HG02884 (cell line): Measurements from ENCODE around the gene PI4KA.
"Not testable (repeated sequence)": the region's sequence is repeated elsewhere in the genome, so short reads cannot be mapped to it uniquely, and the experiment has no call there.

Experiments used
- ATAC-seq: cut with Tn5 transposase; IDR thresholded peaks from one replicate; pipeline ENCODE4 v1.9.1; 2021; ENCODE audit warnings: mild to moderate bottlenecking, moderate library complexity; ENCODE audit not compliant: unreplicated experiment

PI4KA gene

GRCh38 chr22:20858615-20859416 is at the start of gene PI4KA, which contains the start of gene SNAP29:
PI4KA (minus strand) TSS chr22:20858811; CDS start chr22:20858725, 86 bp downstream.
SNAP29 (plus strand) TSS chr22:20859007; CDS start chr22:20859111, 104 bp downstream.
- peak; percentile 96 for ATAC-seq

GRCh38 chr22:20906387-20906767 is 47.8 kb upstream of the PI4KA start:
- ATAC-seq: no peak

- ATAC-seq: no peak
Measured at GRCh38 chr22:20905415-20906386, 47.1 kb upstream of the PI4KA start.

DNA sequence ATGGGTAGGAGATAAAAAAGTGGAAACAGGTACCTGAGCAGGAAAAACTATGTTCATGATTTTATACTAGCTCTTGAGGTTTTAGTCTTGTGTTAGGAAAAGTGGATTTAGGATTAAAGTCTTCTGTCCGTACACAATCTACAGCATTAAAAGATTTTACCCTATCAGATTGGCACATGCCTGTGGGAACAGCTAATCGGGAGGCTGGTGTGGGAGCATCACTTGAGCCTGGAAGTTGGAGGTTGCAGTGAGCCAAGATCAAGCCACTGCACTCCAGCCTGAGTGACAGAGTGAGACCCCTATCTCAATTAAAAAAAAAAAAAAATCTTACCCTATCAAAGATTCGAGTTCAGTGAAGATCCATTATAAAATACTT is 46.4 kb upstream of the PI4KA start:
- ATAC-seq: no peak

GRCh38 chr22:20904008-20904979 is 45.7 kb upstream of the PI4KA start:
- ATAC-seq: no peak

- ATAC-seq: no peak
Measured at GRCh38 chr22:20903093-20903492, 44.5 kb upstream of the PI4KA start.

- not testable (repeated sequence) for ATAC-seq
Measured at GRCh38 chr22:20901093-20902033, 42.8 kb upstream of the PI4KA start.

GRCh38 chr22:20899827-20900423 is 41.3 kb upstream of the PI4KA start:
- no peak for ATAC-seq

DNA sequence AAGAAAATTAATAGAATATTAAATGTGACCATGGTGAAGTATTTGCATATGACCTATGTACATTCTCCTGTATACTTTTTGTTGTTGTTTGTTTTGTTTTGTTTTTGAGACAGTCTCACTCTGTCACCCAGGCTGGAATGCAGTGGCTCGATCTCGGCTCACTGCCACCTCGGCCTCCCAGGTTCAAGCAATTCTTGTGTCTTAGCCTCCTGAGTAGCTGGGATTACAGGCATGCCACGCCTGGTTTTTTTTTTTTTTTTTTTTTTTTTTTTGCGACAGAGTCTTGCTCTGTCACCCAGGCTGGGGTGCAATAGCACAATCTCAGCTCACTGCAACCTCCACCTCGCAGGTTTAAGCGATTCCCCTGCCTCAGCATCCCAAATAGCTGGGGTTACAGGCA is 39.1 kb upstream of the PI4KA start:
- not testable (repeated sequence) for ATAC-seq

DNA sequence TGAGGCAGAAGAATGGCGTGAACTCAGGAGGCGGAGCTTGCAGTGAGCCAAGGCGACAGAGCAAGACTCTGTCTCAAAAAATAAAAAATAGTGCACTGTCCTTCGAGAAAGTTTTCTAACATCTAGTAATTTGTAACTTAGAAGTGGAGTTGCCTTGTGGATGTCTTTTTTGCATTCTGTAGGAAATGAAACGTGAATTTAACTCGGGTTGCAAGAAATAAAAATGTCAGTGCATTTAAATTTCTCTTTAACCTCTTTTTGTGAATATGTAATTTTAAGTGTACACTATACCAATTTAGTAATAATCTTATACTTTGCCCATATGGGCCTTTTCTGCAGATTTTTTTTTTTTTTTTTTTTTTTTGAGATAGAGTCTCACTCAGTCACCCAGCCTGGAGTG is 32.4 kb upstream of the PI4KA start:
- ATAC-seq: no peak

DNA sequence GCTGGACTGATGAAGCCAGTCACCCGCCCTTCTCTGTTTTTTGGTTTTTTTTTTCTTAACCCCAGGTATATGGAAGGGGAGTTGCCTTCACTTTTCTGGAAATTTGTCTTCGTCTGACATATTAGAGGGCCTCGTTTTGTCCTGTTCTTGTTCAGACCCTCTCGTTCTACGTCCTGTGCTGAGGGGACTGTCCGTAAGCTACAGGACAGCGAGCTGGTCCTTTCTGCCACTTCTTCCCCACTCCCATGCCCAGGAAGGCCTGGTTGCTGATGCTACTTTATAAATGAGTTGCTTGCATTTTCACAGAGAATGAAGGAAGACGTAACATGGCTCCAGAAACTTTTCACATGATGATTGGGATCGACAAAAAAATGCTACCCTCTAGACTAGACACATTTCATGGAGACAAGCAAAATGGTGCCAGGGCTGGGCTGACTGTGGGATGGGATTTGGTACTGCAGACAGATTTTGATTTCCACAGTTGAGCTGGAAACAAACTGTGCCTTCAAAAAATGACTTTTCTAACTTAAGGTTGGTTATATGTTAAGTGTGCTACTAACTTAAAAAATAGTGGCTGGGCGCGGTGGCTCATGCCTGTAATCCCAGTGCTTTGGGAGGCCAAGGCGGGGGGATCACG is 31.4 kb upstream of the PI4KA start:
- no peak for ATAC-seq

GRCh38 chr22:20889025-20889704 is 30.6 kb upstream of the PI4KA start:
- ATAC-seq: no peak

DNA sequence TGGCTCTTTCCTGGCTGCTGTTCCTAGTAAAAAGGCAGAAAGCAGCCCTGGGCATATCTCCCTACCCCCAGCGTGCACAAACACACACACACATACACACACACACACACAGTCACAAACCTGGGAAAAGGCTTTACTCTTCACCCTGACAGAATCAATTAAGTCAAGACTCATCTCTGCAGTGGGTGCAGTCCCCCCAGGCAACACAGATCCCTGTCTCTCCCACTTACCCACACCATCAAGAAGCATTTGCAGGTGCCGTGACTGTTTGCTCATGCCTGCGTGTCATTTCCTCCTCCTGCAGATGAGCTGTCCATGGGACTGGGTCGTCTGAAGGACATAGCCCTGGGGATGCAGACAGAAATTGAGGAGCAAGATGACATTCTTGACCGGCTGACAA is 28.8 kb upstream of the PI4KA start:
- ATAC-seq: no peak

- no peak for ATAC-seq
Measured at GRCh38 chr22:20885557-20886323, 27.1 kb upstream of the PI4KA start.

- ATAC-seq: no peak
Measured at GRCh38 chr22:20885017-20885556, 26.5 kb upstream of the PI4KA start.

DNA sequence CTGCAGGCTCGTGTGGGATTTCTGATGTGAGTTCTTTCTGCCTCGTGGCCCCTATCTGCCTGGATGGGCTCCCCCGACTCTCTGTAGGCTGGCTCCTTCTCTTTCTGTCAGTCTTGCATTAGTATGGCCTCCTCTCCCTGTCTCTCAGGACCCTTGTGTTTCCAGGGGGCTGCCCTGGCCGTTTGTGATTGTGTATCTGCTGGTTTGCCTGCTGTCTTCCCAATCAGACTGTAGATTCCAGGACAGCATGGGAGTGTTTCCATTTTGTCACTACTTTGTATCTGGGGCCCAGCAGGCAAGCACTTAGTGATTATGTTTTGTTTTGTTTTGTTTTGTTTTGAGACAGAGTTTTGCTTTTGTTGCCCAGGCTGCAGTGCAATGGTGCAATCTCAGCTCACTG is 25.8 kb upstream of the PI4KA start:
- ATAC-seq: no peak

DNA sequence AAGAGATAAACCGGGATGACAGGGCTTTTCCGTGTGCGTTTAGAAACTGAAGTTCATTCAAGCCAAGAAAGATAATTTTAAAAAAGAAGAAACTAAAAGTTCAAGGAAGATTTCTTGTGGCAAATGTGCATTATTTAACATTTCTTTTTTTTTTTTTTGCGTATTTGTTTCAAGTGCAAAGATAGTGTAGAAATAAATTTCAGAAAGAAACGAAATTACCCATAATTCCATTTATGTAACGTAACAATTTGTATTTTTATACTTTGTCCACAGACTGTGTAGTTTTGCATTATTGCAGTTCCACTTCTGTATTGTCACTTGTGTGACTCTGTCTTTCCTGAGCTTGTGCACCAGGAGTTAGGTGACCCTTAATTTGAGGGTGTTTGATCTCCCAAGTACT is 24.2 kb upstream of the PI4KA start:
- ATAC-seq: no peak
